Skin of body (tissue), 2 donors: Measurements from ENCODE around the gene TRIM9. TPM values are rescaled to one million over a fixed set of nuclear protein-coding genes. Genes with fewer than 3 reads are reported as not detected.
"Not testable (repeated sequence)": the region's sequence is repeated elsewhere in the genome, so short reads cannot be mapped to it uniquely, and the experiment has no call there.

Source experiments
- DNase-seq: peaks from one replicate; lab custom pipeline; 2025; lab: John Stamatoyannopoulos, UW
- total RNA-seq: library from RNA; depleted of rRNA; stranded (reverse); fragments of >200 nt; gene quantifications from one replicate; pipeline ENCODE4 v1.2.3, GENCODE V29; 2014

Gene TRIM9
- total RNA-seq, 1 donor from 2014 or later: 3.3 TPM

DNA sequence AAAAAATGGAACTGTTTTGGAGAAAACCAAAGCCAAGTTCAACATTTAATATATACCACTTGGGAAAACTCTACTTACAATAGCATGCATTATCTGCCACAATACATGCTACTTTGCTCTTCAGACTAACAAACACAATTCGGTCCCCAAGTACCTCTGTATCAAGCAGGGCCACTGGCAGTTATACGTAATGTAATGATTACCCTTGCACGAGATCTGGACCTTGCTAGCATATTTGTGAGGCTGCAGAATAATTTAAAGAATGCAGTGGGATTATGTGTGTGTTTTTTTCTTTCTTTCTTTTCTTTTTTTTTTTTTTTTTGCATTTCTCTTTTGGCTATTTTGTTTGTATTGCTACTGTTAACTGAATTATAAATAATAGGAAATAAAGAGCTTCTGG is 127.8 kb downstream of the TRIM9 start:
- no peak for DNase-seq

DNA sequence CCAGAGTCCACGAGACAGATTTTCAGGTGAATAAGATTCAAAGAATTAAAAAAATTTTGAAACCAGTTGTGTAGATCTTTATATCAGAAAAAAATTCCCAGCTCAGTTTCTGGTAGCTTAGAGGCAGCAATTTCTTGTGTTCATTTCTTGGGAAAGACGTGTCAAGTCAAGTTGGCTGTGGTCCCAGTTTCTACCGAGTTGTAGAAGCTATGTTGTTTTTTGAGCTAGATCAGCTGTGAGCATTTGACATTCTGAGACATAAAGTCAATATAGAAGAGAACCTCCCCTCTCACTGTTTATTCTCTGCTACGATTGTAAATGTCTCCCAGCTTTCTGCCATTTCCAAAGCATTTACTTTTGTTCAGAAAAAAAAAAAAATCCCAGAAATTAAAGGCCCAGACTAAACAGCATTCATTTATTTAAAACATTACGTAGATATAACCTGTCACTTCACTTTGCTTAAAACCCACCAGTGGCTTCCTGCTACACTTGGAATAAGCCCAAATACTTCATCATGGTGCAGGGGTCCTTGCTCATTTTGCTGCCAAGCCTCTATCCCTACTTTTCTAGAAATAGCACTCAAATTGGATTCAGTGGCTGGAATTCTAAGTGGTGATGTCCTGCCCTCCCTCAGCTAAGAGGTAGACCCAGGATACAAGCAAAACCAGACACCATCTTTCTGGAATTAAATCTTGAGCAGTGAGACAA is 130.1 kb downstream of the TRIM9 start:
- peak; percentile 62 for DNase-seq

DNA sequence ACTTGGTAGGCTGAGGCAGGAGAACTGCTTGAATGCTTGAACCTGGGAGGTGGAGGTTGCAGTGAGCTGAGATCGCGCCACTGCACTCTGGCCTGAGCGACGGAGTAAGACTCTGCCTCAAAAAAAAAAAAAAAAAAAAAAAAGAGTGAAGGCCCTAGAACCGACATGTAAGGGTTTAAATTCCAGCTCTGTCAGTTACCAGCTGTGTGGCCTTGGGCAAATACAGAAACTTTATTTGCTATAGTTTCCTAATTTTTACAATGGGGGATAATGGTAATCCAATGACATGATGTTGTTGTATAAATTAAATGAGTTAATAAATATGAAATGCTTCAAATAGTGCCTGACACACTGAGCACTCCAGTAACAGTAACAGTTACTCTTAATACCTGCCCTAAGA is 131.0 kb downstream of the TRIM9 start:
- DNase-seq: no peak

GRCh38 chr14:50961605-50962221 is 133.2 kb downstream of the TRIM9 start:
- peak; percentile 72 for DNase-seq

GRCh38 chr14:50957296-50957695 is 137.6 kb downstream of the TRIM9 start:
- DNase-seq: no peak

- not testable (repeated sequence) for DNase-seq
These were observed 138.5 kb downstream of the TRIM9 start for GRCh38 chr14:50956421-50956820.

DNA sequence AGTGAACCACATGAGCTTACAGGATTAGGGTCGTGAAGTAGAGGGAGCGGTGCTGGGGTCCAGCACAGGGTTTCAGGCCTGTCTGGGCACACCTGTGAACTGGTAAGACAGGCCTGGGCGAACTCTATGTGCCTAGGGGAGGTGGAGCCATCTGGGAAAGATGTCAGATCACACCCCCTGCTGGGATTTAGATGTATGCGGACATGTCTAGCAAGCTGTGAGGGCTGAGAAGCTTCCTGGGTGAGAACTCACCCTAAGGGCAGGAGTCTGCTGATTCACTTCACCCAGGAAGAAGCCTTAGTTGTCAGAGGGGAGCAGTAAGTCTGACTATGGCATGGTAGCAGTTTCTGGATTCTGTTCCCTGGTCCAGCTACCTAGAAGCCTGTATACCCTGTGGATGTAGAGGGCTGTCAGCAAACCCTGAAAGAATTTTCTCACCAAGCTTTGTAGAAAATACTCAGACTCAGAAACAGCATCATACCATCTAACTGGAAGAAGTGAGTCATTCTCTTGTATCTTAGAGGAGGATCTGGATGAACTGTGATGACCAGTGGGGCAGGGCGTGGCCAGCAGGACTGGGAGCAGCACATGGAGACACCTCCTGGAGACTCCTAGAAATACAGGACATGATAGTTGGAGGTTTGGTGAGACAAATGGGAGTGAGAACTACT is 139.4 kb downstream of the TRIM9 start:
- DNase-seq: no peak

DNA sequence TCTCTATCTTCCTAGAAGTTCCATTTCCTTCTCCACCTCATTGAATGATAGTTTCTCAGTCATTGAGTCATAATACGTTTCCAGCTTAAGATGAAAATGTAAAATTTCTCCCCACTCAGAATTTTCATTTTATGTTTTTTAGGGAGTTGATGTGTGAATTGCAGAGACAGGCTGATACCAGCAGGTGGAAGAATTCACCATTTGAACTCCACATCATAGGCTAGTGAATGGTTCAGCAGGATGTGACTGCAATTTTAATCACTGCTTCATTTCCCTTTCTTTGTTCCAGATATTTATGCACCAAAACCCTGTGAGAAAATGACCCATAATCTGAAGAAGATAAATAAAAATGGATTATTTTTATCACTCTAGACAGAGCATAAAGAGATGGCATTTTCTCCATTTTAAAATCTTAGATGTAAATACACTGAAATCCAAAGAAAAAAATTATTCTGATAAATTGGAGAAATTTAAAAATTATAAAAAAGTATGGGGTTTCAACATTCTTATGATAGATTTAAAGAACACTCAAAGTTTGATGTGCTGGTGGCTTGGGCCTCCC is 140.0 kb downstream of the TRIM9 start:
- peak; percentile 29 for DNase-seq

GRCh38 chr14:50953502-50953901 is 141.4 kb downstream of the TRIM9 start:
- DNase-seq: no peak

DNA sequence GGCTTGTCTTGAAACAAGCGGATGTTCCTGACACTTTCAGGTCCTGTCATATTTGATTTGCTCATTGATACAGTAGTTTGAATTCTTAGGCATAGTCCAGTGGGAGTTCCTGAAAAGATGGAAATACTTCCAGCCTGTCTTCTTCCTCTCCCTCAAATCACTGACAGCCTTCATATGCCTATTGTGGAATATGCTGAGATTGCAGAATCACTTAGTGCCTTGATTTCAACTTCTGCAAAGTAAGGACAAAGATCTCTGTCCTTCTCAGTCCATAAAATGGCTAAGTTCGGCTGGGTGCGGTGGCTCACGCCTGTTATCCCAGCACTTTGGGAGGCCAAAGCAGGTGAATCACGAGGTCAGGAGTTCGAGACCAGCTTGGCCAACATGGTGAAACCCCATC is 143.9 kb downstream of the TRIM9 start:
- DNase-seq: no peak

- DNase-seq: no peak
These were observed 146.7 kb downstream of the TRIM9 start for GRCh38 chr14:50948205-50948604.

DNA sequence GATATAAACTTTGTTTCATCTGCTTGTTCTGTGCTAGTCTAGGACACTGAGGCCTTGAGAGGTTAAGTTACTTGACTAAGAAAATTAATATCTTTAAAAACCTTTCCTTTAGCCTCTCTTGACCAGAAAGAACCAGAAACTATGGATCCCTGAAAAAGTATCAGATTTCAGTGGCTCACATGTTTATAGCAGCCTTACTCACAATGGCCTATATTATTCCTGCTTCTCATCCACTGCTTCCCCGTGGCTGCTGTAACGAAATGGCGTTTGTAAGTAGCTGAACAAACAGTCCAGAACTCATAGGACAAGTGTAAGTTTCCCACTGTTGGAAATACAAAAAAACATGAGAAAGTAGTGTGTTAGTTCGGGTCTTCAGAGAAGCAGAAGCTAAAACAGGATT is 147.5 kb downstream of the TRIM9 start:
- no peak for DNase-seq

DNA sequence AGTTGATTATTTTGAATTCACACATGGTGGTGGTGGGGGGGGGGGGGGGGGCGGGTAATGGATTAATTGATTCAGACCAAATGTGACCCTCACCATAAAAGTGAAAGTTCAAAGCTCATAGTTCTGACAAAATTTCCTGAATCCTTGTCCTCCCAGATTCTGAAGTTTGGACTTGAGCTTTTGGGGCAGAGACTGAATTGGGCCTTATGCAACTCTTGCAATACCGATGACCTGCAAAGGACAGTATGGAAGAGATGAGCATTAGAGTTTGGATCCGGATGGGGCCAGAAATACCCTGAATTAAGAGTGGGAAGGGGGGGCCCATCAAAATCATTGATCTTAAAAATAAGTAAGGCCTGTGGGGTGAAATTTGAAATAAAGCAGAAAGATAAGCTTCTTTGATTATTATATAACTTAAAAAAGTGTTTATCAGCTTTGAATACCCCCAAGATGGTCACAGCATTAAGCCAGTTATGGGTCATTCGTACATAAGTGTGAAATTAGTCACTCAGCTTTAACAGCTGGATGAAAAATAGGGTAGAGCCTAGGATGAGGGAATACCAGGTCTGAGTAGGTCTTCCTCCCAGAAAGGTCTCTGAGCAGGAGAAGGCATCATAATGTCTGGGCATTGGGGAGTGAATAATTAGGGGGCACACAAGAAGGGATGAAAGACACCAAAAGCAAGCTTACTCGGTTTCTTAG is 148.5 kb downstream of the TRIM9 start:
- DNase-seq: no peak

DNA sequence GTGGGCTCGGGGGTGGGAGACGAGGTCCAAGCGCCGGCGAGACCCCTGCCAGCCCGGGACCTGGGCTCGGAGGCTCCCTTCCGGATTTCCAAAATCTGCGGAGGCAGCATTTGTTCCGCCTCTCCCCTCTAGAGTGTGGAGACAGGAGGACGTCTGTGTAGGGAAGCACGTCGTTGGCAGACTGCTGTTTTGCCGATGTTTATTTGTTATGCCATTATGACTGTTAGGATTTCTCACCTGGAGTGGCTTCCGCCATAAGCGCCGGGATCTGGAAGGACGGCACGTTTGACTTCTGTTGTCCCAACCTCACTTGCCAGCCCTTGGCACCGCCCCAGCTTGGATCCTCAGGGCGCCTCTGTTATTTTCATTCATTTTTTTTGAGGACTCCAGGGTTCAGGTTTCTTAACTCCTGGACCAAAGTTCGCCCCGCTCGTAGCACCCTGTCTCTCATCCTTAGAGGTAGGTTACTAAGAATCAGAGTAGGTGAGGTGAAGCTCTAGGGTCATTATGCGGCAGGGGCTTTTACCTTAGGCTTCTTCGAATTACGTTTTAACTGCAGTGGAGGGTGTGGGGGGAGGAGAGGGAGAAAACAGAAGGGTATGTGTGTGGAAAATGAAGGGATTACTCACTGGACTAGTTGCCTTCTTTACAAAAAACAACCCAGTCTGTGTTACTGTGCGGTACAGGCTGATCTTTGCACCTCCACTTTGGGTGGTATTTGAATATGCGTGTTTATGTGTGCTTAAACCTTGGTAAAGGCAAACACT is 150.1 kb downstream of the TRIM9 start:
- DNase-seq: no peak

GRCh38 chr14:50943943-50944646 is 150.8 kb downstream of the TRIM9 start, which contains the start of gene PYGL:
Gene PYGL, minus strand, starts transcription at chr14:50944483. Its CDS starts 80 bp downstream, at chr14:50944403.
- peak; percentile 22 for DNase-seq

- DNase-seq: no peak
These were observed 151.5 kb downstream of the TRIM9 start for GRCh38 chr14:50943261-50943942.

- not testable (repeated sequence) for DNase-seq
These were observed 153.3 kb downstream of the TRIM9 start for GRCh38 chr14:50941638-50942037.

GRCh38 chr14:50941151-50941550 is 153.8 kb downstream of the TRIM9 start:
- DNase-seq: no peak

DNA sequence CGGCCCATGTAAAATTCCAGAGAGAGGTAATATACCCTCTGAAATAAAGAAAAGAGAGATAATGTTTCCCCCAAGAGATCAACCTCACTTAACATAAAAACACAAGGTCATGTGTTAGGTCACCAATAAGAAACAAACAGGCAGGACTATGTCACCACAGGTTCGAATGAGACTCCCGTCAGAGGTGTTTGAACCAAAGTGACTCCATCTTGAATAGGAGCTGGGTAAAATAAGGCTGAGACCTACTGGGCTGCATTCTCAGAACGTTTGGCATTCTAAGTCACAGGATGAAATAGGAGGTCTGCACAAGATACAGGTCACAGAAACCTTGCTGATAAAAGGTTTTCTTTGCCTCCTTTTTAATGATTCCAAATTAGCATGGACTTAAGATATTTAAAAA is 157.1 kb downstream of the TRIM9 start:
- DNase-seq: no peak

DNA sequence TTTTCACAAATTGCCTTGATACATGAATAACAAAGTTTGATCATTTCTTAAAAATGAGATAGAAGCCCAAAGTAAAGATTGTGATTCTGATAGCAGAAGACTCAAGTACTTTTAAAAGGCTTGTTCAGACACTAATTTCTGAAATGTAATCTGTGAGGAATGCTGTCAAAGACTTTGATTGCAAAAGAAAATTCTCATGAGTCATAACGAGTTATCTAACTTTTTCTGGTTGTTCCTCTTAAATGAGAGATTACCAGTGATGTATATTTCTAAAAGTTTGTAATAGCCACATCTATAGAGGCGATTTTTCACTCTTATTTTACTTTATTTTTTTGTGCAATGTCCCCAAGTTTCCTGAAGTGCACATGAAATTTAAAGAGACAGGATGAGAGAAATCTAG is 157.6 kb downstream of the TRIM9 start:
- no peak for DNase-seq
